Measurements from ENCODE around the gene CXXC5.
A peak's percentile ranks its signal among the peaks of the same experiment; 100 is the strongest.

Gene CXXC5

DNA sequence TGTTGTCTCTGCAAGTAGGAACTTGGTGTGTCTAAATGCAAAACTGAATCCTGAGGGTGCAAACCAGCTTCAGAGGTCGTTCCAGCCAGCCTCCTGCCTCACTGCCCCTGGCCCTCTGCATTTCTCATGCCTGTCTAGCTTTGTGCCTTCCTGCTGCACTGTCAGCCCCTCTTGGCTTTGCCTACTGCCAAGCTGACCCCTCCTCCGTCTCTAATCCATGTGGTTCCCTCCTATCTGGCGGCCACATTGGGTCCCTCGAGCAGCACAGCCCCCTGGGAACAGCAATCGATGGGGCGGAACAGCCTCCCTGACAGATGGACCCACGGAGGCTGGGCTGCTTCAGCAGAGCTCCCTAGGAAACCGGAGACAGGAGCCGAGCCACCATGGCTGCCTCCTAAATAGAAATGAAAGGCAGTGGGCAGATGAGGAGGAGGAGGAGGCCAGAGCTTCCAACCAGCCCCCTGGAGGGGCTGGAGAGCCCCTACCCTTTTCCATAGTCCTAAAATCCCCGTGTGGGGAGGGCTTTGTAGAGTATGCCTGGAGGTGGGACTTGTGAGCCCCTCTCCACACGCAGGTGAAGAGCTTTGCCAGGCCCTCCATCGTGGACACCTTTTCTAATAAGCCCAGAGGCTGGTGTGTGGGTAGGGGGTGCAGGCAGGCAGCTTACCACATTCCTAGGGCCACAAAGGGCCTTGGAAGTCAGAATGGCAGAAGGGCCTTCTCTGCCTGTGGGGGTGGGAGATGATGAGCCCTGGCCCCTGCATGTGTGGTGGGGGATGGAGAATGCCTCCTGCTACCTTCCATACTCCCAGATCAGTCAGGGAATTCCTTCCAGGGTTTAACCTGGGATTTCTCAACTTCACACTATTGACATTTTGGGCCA, 9.2 kb upstream of the CXXC5 start:
- no peak for DNase-seq (ENCODE audit: low read depth)
- TF ChIP-seq, protein P1, sequence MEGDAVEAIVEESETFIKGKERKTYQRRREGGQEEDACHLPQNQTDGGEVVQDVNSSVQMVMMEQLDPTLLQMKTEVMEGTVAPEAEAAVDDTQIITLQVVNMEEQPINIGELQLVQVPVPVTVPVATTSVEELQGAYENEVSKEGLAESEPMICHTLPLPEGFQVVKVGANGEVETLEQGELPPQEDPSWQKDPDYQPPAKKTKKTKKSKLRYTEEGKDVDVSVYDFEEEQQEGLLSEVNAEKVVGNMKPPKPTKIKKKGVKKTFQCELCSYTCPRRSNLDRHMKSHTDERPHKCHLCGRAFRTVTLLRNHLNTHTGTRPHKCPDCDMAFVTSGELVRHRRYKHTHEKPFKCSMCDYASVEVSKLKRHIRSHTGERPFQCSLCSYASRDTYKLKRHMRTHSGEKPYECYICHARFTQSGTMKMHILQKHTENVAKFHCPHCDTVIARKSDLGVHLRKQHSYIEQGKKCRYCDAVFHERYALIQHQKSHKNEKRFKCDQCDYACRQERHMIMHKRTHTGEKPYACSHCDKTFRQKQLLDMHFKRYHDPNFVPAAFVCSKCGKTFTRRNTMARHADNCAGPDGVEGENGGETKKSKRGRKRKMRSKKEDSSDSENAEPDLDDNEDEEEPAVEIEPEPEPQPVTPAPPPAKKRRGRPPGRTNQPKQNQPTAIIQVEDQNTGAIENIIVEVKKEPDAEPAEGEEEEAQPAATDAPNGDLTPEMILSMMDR (conservative IDR thresholded peaks at IDR 0.05; ENCODE audit: control insufficient read depth, insufficient read depth, low read depth, low read length), result no peak
- no peak overlapping the region for H3K4me3 ChIP-seq (ENCODE audit: control insufficient read depth, low read depth, low read length)

DNA sequence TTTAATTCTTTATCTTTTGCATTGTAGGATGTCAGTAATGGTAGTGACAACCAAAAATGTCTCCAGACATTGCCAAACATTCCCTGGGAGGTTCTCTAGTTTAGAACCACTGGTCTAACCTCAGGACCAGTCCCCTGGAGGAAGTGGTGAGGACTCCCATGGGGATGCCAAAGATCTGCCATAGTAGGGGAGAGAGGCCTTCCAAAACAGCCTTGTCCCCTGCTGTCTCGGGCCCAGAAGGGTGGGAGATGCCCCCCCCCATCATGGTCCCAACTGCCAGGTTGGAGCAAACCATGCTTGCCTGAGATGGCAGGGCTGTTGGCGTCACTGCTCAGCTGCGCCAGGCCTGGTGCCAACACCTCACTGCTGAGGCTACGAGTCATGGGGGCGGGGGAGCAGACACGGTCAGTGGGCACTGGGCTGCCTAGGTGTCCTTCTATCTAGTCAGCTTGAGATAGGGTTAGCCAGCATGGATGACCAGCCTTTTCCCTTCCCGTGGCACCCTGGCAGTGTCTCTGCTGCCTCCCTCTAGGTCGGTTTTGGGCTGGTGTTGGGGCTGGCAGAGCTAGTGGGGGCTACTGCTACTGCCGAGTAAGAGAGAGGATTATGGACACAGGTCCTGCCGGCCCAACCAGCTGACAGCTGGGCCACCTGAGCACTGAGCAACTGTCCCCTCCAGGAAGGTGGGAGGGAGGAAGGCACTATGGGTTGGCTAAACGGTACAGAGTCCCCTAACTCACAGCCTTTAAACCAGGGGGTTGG, 8.3 kb upstream of the CXXC5 start:
- TF ChIP-seq, protein P1 (conservative IDR thresholded peaks at IDR 0.05; ENCODE audit: control insufficient read depth, insufficient read depth, low read depth, low read length), result no peak
- peak; percentile 43 for DNase-seq (ENCODE audit: low read depth)
- H3K4me3 ChIP-seq (ENCODE audit: control insufficient read depth, low read depth, low read length), result no peak overlapping the region

DNA sequence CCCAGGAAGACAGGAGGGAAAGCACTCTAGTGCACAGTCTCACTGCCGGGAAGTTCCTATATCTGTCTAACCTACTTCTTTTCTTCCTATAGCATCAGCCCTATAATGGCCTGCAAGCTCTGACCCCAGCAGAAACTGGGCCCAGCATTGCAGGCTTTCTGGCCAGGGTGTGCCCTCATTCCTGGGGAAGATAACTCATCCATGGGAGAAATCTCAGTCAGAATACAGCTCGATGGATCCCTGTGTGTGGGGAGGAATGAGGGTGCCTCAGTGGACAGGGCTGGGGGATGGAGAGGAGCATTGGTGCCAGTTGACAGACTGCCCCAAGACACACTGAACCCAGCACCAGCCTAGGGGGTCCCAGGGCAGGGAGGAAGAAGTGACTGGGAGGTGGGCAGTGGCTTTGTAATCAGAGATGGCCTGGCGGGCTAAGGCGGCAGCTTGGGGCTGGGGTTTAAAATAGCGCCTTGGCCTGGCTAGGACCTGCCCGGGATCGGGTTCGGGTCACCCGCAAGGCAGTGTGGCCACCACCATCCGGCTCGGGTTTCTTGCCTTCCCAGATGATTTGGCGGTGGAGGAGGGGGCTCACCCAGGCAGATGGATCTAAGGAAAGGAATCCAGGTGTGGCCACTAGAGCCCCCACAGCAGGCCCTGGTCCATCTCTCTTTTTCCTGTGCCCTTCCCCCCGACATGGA, 7.6 kb upstream of the CXXC5 start:
- DNase-seq (ENCODE audit: low read depth), result no peak
- TF ChIP-seq, protein P1 (conservative IDR thresholded peaks at IDR 0.05; ENCODE audit: control insufficient read depth, insufficient read depth, low read depth, low read length), result no peak
- H3K4me3 ChIP-seq (ENCODE audit: control insufficient read depth, low read depth, low read length), result no peak overlapping the region

DNA sequence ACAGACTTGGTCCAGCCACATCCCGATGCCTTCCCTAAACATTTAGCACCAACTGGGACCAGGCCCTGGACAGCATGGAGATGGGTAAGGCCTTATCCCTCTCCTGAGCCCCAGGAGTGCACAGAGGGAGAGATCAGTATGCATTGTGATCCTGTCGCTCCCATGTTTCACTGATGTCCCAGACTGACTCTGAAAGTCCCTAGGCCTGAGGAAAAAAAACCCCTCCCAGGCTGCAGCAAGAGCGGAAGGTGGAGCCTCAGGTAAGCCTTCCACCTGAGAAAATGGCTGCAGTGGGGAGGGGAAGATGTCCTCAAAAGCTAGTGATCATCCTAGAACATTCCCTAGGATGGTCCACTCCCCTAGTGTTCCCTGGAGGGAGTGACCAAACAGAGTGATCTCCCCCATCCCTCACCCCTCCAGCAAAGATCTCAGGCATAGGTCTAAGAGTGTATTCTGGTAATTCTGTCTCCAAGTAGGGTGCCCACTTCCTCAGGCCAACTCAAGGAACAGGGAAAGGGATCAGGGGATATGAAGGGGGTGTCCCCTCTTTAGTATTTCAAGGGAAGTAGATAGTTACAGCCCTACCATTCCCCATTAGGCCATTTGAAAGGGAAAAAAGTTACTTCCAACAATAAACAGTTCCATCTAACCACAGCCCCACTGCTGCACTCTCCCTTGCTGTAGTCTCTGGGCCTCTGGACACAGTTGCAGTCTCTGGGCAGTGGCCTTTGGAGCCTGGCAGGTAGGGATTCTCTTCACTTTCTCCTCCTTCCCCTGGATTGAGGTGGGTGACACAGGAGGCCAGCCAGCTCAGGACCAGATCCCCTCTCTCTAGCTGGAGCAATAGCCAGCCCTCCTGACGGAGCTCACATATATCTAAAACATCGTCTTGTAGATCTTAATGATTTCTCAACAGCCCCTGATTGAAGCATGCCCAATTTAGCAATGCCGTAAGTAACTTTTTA, 6.8 kb upstream of the CXXC5 start:
- TF ChIP-seq, protein P1 (conservative IDR thresholded peaks at IDR 0.05; ENCODE audit: control insufficient read depth, insufficient read depth, low read depth, low read length), result no peak
- DNase-seq (ENCODE audit: low read depth), result no peak
- H3K4me3 ChIP-seq (ENCODE audit: control insufficient read depth, low read depth, low read length), result no peak overlapping the region

DNA sequence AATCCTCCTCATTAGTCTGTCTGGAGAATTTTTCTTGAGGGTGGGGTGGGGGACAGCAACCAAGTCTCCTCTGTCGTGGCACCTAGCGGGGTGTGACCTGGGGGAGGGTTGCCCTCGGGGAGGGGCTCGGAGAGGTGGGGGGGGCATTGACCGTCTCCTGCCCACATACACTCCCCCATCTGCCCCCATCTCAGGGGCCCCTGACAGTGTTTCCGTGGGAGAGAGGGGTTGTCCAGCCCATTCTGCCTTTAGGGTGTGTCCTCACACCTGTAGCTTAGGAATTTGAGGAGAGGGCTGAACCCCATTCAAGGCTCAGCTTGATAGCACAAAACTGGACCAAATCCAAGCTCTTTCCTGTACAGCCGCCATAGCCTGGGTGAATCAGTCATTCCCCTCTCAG, 5.9 kb upstream of the CXXC5 start:
- DNase-seq (ENCODE audit: low read depth), result no peak
- H3K4me3 ChIP-seq (ENCODE audit: control insufficient read depth, low read depth, low read length), result no peak overlapping the region
- TF ChIP-seq, protein P1 (conservative IDR thresholded peaks at IDR 0.05; ENCODE audit: control insufficient read depth, insufficient read depth, low read depth, low read length), result no peak
